Esophagus muscularis mucosa (tissue), 4 donors: ENCODE results near the gene RHPN2. TPM values are rescaled to one million over a fixed set of nuclear protein-coding genes. Genes with fewer than 3 reads are reported as not detected.

Source experiments
- DNase-seq: peaks from one replicate; pipeline ENCODE4 v3.0.0-alpha.2; 2017; ENCODE audit errors: extremely low spot score
- H3K27ac ChIP-seq, 4 donors: fragments of 200-600 bp; sonication (generic); replicated peaks in 1 of 4; 1 replicate in 3 of 4; 2 replicates in 1 of 4; pipeline ENCODE4 v1.5.1; 2016 to 2019; ENCODE audit warnings: mild to moderate bottlenecking in 1 of 4
- H3K27me3 ChIP-seq, 4 donors: fragments of 200-600 bp; sonication (generic); one replicate each; pipeline versions ENCODE4 v1.5.1 to v1.6.0; 2016 to 2019
- H3K36me3 ChIP-seq, 4 donors: fragments of 200-600 bp; sonication (generic); one replicate each; pipeline ENCODE4 v1.5.1; 2016 to 2019
- H3K4me1 ChIP-seq, 4 donors: fragments of 200-600 bp; sonication (generic); one replicate each; pipeline ENCODE4 v1.5.1; 2016 to 2019
- H3K4me3 ChIP-seq, 4 donors: fragments of 200-600 bp; sonication (generic); 1 replicate in 2 of 4; 2 replicates in 2 of 4; pipeline ENCODE4 v1.5.1; 2016 to 2019; ENCODE audit warnings: mild to moderate bottlenecking in 4 of 4, moderate library complexity in 1 of 4
- H3K9me3 ChIP-seq, 4 donors: fragments of 200-600 bp; sonication (generic); 1 replicate in 3 of 4; 2 replicates in 1 of 4; pipeline ENCODE4 v1.5.1; 2016 to 2019
- CTCF ChIP-seq, 3 experiments: fragments of 200-600 bp in 2 of 3; fragments of 450-650 bp in 1 of 3; sonication (generic) in 2 of 3; IDR thresholded peaks; one replicate each; pipeline ENCODE4 v1.5.1; 2017 to 2019; ENCODE audit warnings: antibody characterized with exemption in 3 of 3, mild to moderate bottlenecking in 2 of 3, moderate library complexity in 1 of 3
- EP300 ChIP-seq: sonication (generic); formaldehyde crosslinking; IDR thresholded peaks from one replicate; pipeline ENCODE4 v1.6.1; 2017; ENCODE audit warnings: antibody characterized with exemption
- POLR2A ChIP-seq: fragments of 450-650 bp; IDR thresholded peaks from one replicate; pipeline ENCODE4 v1.6.1; 2017; ENCODE audit warnings: antibody characterized with exemption, moderate library complexity, mild to moderate bottlenecking, low read depth
- POLR2AphosphoS5 ChIP-seq, 2 donors: sonication (generic); formaldehyde crosslinking; IDR thresholded peaks; one replicate each; pipeline ENCODE4 v1.6.1; 2017; ENCODE audit warnings: antibody characterized with exemption in 2 of 2
- WGBS: methylation state at CpG from one replicate; pipeline ENCODE4 v1.1.5; 2018; 5-methylcytosine and 5-hydroxymethylcytosine counted together
- intact Hi-C: fragments of 100-400 bp; cut with DNase I; formaldehyde crosslinking; loops from one replicate; pipeline ENCODE4 v1.15.1; 2023
- total RNA-seq, 4 donors: library from RNA; depleted of rRNA; stranded (reverse); fragments of >200 nt; gene quantifications; one replicate each; pipeline versions ENCODE4 v1.1.0 to v1.2.1, GENCODE V29; 2016

RHPN2 gene
- total RNA-seq, 4 donors from 2014 or later: 0.75 to 3.7 (median 1.5) TPM

- DNase-seq: no peak
- H3K4me1 ChIP-seq: no peaks in the 10 kb centered on the region
- 88% methylated on average over 4 of the region's 4 CpGs for WGBS
- H3K9me3 ChIP-seq: no peaks in the 10 kb centered on the region
- H3K36me3 ChIP-seq: peaks cover 88 to 99% (median 92%) of the 10 kb centered on the region in 4 donors
- no peak overlapping the region for H3K27ac ChIP-seq
- intact Hi-C loops: no loop called here
- no peaks in the 10 kb centered on the region for H3K27me3 ChIP-seq
- TF ChIP-seq POLR2AphosphoS5 (IDR thresholded peaks at IDR 0.05): no peak
- TF ChIP-seq EP300: no peak
- no peak for TF ChIP-seq CTCF (IDR thresholded peaks at IDR 0.05)
- TF ChIP-seq POLR2A: no peak
- no peak overlapping the region for H3K4me3 ChIP-seq
These were observed 31.3 kb upstream of the RHPN2 start for GRCh38 chr19:33096005-33096404.

- no peak for TF ChIP-seq POLR2AphosphoS5 (IDR thresholded peaks at IDR 0.05)
- no peak for TF ChIP-seq CTCF (IDR thresholded peaks at IDR 0.05)
- TF ChIP-seq EP300: no peak
- no peak for TF ChIP-seq POLR2A
- Histone ChIP-seq H3K27ac (no peak overlapping the region), H3K36me3 (peaks cover 89 to 99% (median 93%) of the 10 kb centered on the region in 4 donors), H3K4me3 (no peak overlapping the region), H3K27me3 (no peaks in the 10 kb centered on the region), H3K9me3 (no peaks in the 10 kb centered on the region), H3K4me1 (no peaks in the 10 kb centered on the region)
- 86% methylated on average over 6 of the region's 6 CpGs for WGBS
- intact Hi-C loops: no loop called here
- DNase-seq: no peak
These were observed 29.9 kb upstream of the RHPN2 start for GRCh38 chr19:33094436-33095067.

- DNase-seq: no peak
- no peak overlapping the region for H3K27ac ChIP-seq
- 90% methylated on average over 11 of the region's 11 CpGs for WGBS
- H3K27me3 ChIP-seq: no peaks in the 10 kb centered on the region
- no peaks in the 10 kb centered on the region for H3K9me3 ChIP-seq
- no peak overlapping the region for H3K4me3 ChIP-seq
- intact Hi-C loops: no loop called here
- H3K36me3 ChIP-seq: peaks cover 95 to 100% (median 96%) of the 10 kb centered on the region in 4 donors
- no peak for TF ChIP-seq POLR2AphosphoS5 (IDR thresholded peaks at IDR 0.05)
- TF ChIP-seq POLR2A: no peak
- TF ChIP-seq CTCF (IDR thresholded peaks at IDR 0.05): no peak
- TF ChIP-seq EP300: no peak
- no peaks in the 10 kb centered on the region for H3K4me1 ChIP-seq
These were observed 28.9 kb upstream of the RHPN2 start for GRCh38 chr19:33093420-33094210.

GRCh38 chr19:33090179-33090578 is 25.5 kb upstream of the RHPN2 start:
- no peaks in the 10 kb centered on the region for H3K4me1 ChIP-seq
- no peak for DNase-seq
- peaks cover 67 to 80% (median 68%) of the 10 kb centered on the region in 4 donors for H3K36me3 ChIP-seq
- no peak overlapping the region for H3K4me3 ChIP-seq
- H3K27ac ChIP-seq: no peak overlapping the region
- intact Hi-C loops: no loop called here
- H3K9me3 ChIP-seq: no peaks in the 10 kb centered on the region
- 86% methylated on average over 2 of the region's 3 CpGs for WGBS
- H3K27me3 ChIP-seq: no peaks in the 10 kb centered on the region
- no peak for TF ChIP-seq POLR2AphosphoS5 (IDR thresholded peaks at IDR 0.05)
- no peak for TF ChIP-seq POLR2A
- TF ChIP-seq EP300: no peak
- TF ChIP-seq CTCF (IDR thresholded peaks at IDR 0.05): no peak
